IPS-18c (cell line): ENCODE measurements around the gene NECAB3.

Experiments
- H3K4me3 ChIP-seq: 2 replicates; pipeline ENCODE4 v1.7.0; 2013; ENCODE audit warnings: low read depth, mild to moderate bottlenecking, low read length, moderate library complexity; ENCODE audit not compliant: insufficient read depth
- H3K9me3 ChIP-seq: one replicate; pipeline ENCODE4 v1.6.1; 2013; ENCODE audit warnings: mild to moderate bottlenecking, low read length, moderate library complexity; ENCODE audit not compliant: control insufficient read depth, insufficient read depth

NECAB3 gene

GRCh38 chr20:33674294-33675135 lies at the start of gene NECAB3:
TSS of gene NECAB3 (minus strand) at chr20:33674428. CDS start at chr20:33674352, 76 bp downstream.
- peak within 1 kb of the TSS; percentile 71 for H3K4me3 ChIP-seq
- no peaks in the 10 kb centered on the region for H3K9me3 ChIP-seq

- Histone ChIP-seq H3K4me3 (no peak overlapping the region), H3K9me3 (peaks cover 3% of the 10 kb centered on the region)
Observed at GRCh38 chr20:33721391-33722140, 47.3 kb upstream of the NECAB3 start.

DNA sequence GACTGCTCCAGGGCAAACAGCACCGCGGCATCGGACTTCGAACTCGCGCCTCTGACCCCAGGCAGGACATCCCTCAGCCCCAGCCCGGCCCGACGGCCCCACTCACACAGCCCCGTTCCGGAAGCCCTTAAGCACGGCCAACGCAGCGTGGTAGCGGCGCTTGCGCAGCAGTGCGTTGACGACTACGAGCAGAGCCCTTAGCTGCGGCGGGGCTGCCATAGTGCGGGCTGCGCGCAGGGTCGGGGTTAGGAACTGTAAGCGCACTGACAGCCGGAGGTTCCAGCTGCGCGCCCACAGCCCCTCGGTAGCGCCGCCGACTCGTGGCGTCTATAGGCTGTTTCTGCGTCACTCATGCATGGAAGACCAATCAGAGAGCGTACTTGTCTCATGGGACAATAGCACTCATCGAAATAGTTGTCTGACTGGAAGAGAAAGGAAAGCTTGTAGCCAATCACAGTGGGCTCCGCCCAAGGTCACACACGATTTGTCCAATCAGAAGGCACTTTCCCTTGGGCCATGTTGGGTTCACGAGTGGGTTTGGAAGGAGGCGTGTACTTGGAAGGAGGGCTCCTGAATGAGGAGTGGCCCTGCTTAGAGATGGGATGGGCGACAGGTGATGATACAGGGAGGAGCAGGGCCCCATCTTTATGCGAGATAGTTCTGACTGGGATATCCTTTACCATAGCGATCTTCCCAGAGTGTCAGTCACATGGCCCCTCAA lies 45.9 kb upstream of the NECAB3 start, which contains the start of gene PXMP4:
Gene PXMP4, minus strand, starts transcription at position 322 of the 721 bp plus-strand sequence. Its CDS starts 103 bp downstream, at position 219.
- H3K4me3 ChIP-seq = peak within 1 kb of the TSS; percentile 55
- H3K9me3 ChIP-seq = peaks cover 3% of the 10 kb centered on the region

- peaks cover 3% of the 10 kb centered on the region for H3K9me3 ChIP-seq
- H3K4me3 ChIP-seq = peak overlapping the region; percentile 55
Observed at GRCh38 chr20:33719277-33719988, 45.2 kb upstream of the NECAB3 start.

- Histone ChIP-seq H3K4me3 (no peak overlapping the region), H3K9me3 (peaks cover 3% of the 10 kb centered on the region)
Observed at GRCh38 chr20:33716498-33716897, 42.3 kb upstream of the NECAB3 start.

DNA sequence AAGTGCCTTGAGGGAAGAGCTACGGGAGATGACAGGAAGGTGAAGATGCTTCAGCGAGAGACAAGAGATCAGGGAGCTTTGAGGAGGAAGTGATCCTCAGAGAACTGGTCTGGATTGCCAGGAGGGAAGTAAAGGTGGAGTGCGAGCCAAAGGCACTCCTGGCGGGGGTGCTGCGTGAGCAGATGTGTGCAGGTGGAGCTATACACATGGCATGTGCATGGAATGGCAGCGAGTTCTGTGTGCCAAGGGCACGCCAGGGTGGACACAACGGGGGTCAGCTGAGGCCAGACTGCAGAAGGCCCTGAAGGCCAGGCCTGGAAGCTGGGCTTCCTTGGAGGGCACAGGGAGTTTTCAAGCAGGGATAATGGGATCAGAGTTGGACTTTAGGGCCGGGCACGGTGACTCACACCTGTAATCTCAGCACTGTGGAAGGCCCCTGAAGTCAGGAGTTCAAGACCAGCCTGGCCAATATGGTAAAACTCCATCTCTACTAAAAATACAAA lies 39.7 kb upstream of the NECAB3 start:
- Histone ChIP-seq H3K4me3 (no peak overlapping the region), H3K9me3 (no peaks in the 10 kb centered on the region)

- no peak overlapping the region for H3K4me3 ChIP-seq
Observed at GRCh38 chr20:33711446-33711738, 37.2 kb upstream of the NECAB3 start.

DNA sequence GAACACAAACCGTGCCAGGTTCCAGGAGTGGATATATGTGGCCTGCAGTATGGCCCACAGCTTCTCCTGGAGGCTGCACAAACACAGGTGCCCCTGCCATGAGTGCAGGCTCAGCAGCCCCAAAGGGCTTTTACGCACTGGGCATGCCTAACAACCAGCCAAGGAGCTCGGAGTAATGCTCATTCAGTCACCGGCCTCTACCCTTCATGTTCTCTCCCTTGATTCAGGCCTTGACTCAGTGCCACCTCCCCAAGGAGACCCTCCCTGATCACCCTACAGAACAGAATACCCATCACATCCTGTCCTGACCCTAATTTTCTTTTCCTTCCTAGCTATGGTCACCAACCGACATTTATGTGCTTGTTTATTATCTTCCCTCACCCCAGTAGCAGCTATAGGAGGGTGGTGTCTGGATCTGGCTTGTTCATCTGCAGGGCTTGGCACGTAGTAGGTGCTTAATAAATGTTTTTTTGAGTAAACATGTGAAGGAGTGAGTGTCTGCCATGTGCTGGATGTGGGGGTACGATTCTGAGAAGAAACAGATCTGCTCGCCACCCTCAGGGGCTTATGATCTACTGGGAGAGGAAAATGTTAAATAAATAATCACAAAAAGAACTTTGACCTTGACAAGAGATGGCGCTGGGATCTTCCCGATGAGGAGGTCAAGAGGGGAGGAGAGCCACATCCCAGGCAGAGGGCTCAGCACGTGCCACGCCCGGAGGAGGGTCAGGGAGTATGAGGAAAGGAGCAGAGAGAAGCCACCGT lies 36.6 kb upstream of the NECAB3 start:
- no peak overlapping the region for H3K4me3 ChIP-seq
- no peaks in the 10 kb centered on the region for H3K9me3 ChIP-seq

More at GRCh38 chr20:33711446-33711738, 37.2 kb upstream of the NECAB3 start:
- H3K9me3 ChIP-seq = no peaks in the 10 kb centered on the region

GRCh38 chr20:33709905-33710541 lies 35.8 kb upstream of the NECAB3 start:
- Histone ChIP-seq H3K9me3 (no peaks in the 10 kb centered on the region), H3K4me3 (no peak overlapping the region)

GRCh38 chr20:33709398-33709797 lies 35.2 kb upstream of the NECAB3 start:
- H3K4me3 ChIP-seq = no peak overlapping the region
- H3K9me3 ChIP-seq = no peaks in the 10 kb centered on the region

GRCh38 chr20:33707668-33708067 lies 33.4 kb upstream of the NECAB3 start:
- Histone ChIP-seq H3K4me3 (no peak overlapping the region), H3K9me3 (no peaks in the 10 kb centered on the region)

GRCh38 chr20:33704197-33704924 lies 30.1 kb upstream of the NECAB3 start:
- Histone ChIP-seq H3K4me3 (no peak overlapping the region), H3K9me3 (no peaks in the 10 kb centered on the region)

GRCh38 chr20:33703498-33704137 lies 29.4 kb upstream of the NECAB3 start:
- Histone ChIP-seq H3K9me3 (no peaks in the 10 kb centered on the region), H3K4me3 (no peak overlapping the region)

GRCh38 chr20:33702861-33703260 lies 28.6 kb upstream of the NECAB3 start:
- H3K4me3 ChIP-seq = no peak overlapping the region
- H3K9me3 ChIP-seq = peaks cover 5% of the 10 kb centered on the region
